ENCODE data around the gene TOP3A.

- TF ChIP-seq SPI1 (IDR thresholded peaks at IDR 0.05; ENCODE audit: low read depth, low read length): peak; percentile 29; the same call in 1 of the 2 replicates
- peak; percentile 59; the same call in 1 of the 2 replicates for TF ChIP-seq POLR2AphosphoS5 (IDR thresholded peaks at IDR 0.05; ENCODE audit: low read depth, low read length)
- TF ChIP-seq POLR2A (IDR thresholded peaks at IDR 0.05; ENCODE audit: low read depth, low read length): peak; percentile 64
- TF ChIP-seq PAX5 (IDR thresholded peaks at IDR 0.05; ENCODE audit: insufficient read depth, low read length, severe bottlenecking): peak; percentile 35
- 0 out of 2 replicates have a peak, but pooled peaks have one; percentile 38 for TF ChIP-seq POU2F2 (IDR thresholded peaks at IDR 0.05; ENCODE audit: low read depth, low read length)
- peak; percentile 87 for TF ChIP-seq TAF1 (IDR thresholded peaks at IDR 0.05; ENCODE audit: low read depth, low read length)
Observed at GRCh38 chr17:18314731-18315561, at the start of gene TOP3A, which contains the start of gene SMCR8.

Measured in GM12891 (cell line).